Neuronal stem cell (in vitro differentiated cells): ENCODE measurements around the gene MMRN1.
A peak's percentile ranks its signal among the peaks of the same experiment; 100 is the strongest.
"Not testable (repeated sequence)": the region's sequence is repeated elsewhere in the genome, so short reads cannot be mapped to it uniquely, and the experiment has no call there.

Experiments used
- DNase-seq: peaks from one replicate; pipeline ENCODE4 v3.0.0-alpha.2; 2013; ENCODE audit warnings: low spot score
- H2AFZ ChIP-seq: one replicate; pipeline ENCODE4 v1.6.1; 2013; ENCODE audit warnings: mild to moderate bottlenecking, low read length, inconsistent platforms
- H2AK5ac ChIP-seq: 2 replicates; pipeline ENCODE4 v1.6.1; 2013; ENCODE audit warnings: low read depth, mild to moderate bottlenecking, inconsistent platforms, low read length, moderate library complexity, mixed read lengths
- H2BK120ac ChIP-seq: 2 replicates; pipeline ENCODE4 v1.6.1; 2013; ENCODE audit warnings: low read depth, mild to moderate bottlenecking, inconsistent platforms, low read length, moderate library complexity, mixed read lengths
- H2BK12ac ChIP-seq: one replicate; pipeline ENCODE4 v1.6.1; 2013; ENCODE audit warnings: low read length, inconsistent platforms
- H2BK15ac ChIP-seq: 2 replicates; pipeline ENCODE4 v1.6.1; 2013; ENCODE audit warnings: mild to moderate bottlenecking, low read length, inconsistent platforms, mixed read lengths
- H2BK5ac ChIP-seq: one replicate; pipeline ENCODE4 v1.6.1; 2013; ENCODE audit warnings: inconsistent platforms, mild to moderate bottlenecking, low read length, moderate library complexity
- H3K14ac ChIP-seq: one replicate; pipeline ENCODE4 v1.6.1; 2013; ENCODE audit warnings: low read length, inconsistent platforms
- H3K18ac ChIP-seq: 2 replicates; pipeline ENCODE4 v1.6.1; 2013; ENCODE audit warnings: low read length, inconsistent platforms
- H3K23ac ChIP-seq: 2 replicates; pipeline ENCODE4 v1.6.1; 2013; ENCODE audit warnings: low read depth, mild to moderate bottlenecking, mixed read lengths, low read length, inconsistent platforms; ENCODE audit not compliant: poor library complexity
- H3K27ac ChIP-seq: replicated peaks from 3 replicates; pipeline ENCODE4 v1.5.1; 2013; ENCODE audit warnings: low read length, inconsistent platforms
- H3K27me3 ChIP-seq, 3 experiments: 2 replicates each; pipeline ENCODE4 v1.6.1; 2013; ENCODE audit warnings: low read length in 3 of 3, mild to moderate bottlenecking in 2 of 3, inconsistent platforms in 1 of 3, low read depth in 1 of 3, mixed read lengths in 1 of 3, moderate library complexity in 1 of 3; ENCODE audit not compliant: control insufficient read depth in 3 of 3, insufficient read depth in 3 of 3
- H3K36me3 ChIP-seq, 2 donors: replicated peaks in 1 of 2; 2 replicates each; pipeline ENCODE4 v1.6.1; 2013; ENCODE audit warnings: low read length in 2 of 2; ENCODE audit not compliant: control insufficient read depth in 2 of 2, insufficient read depth in 2 of 2
- H3K4ac ChIP-seq: 2 replicates; pipeline ENCODE4 v1.6.1; 2013; ENCODE audit warnings: inconsistent platforms, mild to moderate bottlenecking, low read length, moderate library complexity
- H3K4me1 ChIP-seq, 2 donors: 1 replicate in 1 of 2; 2 replicates in 1 of 2; pipeline ENCODE4 v1.6.1; 2013; ENCODE audit warnings: low read length in 2 of 2, low read depth in 1 of 2; ENCODE audit not compliant: control insufficient read depth in 2 of 2, insufficient read depth in 1 of 2
- H3K4me2 ChIP-seq: one replicate; pipeline ENCODE4 v1.6.1; 2013; ENCODE audit warnings: mild to moderate bottlenecking, low read length, inconsistent platforms; ENCODE audit not compliant: insufficient read depth, poor library complexity, severe bottlenecking
- H3K4me3 ChIP-seq, 2 donors: 2 replicates each; pipeline ENCODE4 v1.5.1; 2013; ENCODE audit warnings: low read length in 2 of 2, mild to moderate bottlenecking in 2 of 2, inconsistent platforms in 1 of 2, moderate library complexity in 1 of 2
- H3K79me1 ChIP-seq: one replicate; pipeline ENCODE4 v1.6.1; 2013; ENCODE audit warnings: low read depth, mild to moderate bottlenecking, inconsistent platforms, low read length, moderate library complexity
- H3K9ac ChIP-seq: one replicate; pipeline ENCODE4 v1.6.1; 2013; ENCODE audit warnings: mild to moderate bottlenecking, low read depth, low read length, inconsistent platforms; ENCODE audit not compliant: poor library complexity
- H3K9me3 ChIP-seq, 2 donors: replicated peaks in 1 of 2; 2 replicates each; pipeline versions ENCODE3 to v1.6.1; 2013; ENCODE audit warnings: low read length in 2 of 2, mild to moderate bottlenecking in 2 of 2, inconsistent platforms in 1 of 2, low read depth in 1 of 2, mixed read lengths in 1 of 2, moderate library complexity in 1 of 2; ENCODE audit not compliant: control insufficient read depth in 2 of 2, insufficient read depth in 1 of 2
- H4K8ac ChIP-seq: one replicate; pipeline ENCODE4 v1.6.1; 2013; ENCODE audit warnings: low read depth, mild to moderate bottlenecking, inconsistent platforms, low read length, moderate library complexity
- H4K91ac ChIP-seq: one replicate; pipeline ENCODE4 v1.6.1; 2013; ENCODE audit warnings: low read length, low read depth, mild to moderate bottlenecking, inconsistent platforms; ENCODE audit not compliant: poor library complexity
- WGBS, 2 donors: extraction: QIAGEN DNeasy Blood & Tissue Kit; methylation state at CpG; one replicate each; pipeline ENCODE4 v1.1.7; 2013; ENCODE audit warnings: missing lambda C conversion rate in 2 of 2, mixed read lengths in 1 of 2; ENCODE audit not compliant: insufficient read length in 2 of 2, insufficient replicate concordance in 1 of 2; ENCODE audit errors: extremely low coverage in 2 of 2; 5-methylcytosine and 5-hydroxymethylcytosine counted together

The MMRN1 gene

GRCh38 chr4:89899854-89900253 lies 5.2 kb downstream of the MMRN1 start:
- H3K27me3 ChIP-seq = no peaks in the 10 kb centered on the region
- WGBS, 2 donors = no CpG with 5 or more reads among the region's 1 CpG
- no peak overlapping the region for H3K23ac ChIP-seq
- H2BK15ac ChIP-seq = no peak overlapping the region
- no peak overlapping the region for H2BK120ac ChIP-seq
- no peak overlapping the region for H3K18ac ChIP-seq
- no peak overlapping the region for H3K4me2 ChIP-seq
- no peak overlapping the region for H3K9ac ChIP-seq
- H2AK5ac ChIP-seq = no peak overlapping the region
- no peak for DNase-seq
- H3K14ac ChIP-seq = no peak overlapping the region
- no peaks in the 10 kb centered on the region for H3K79me1 ChIP-seq
- no peak overlapping the region for H4K91ac ChIP-seq
- no peak overlapping the region for H3K27ac ChIP-seq
- no peaks in the 10 kb centered on the region for H3K9me3 ChIP-seq
- H3K36me3 ChIP-seq = peaks cover 0 to 56% of the 10 kb centered on the region in 2 donors
- peaks cover 0 to 4% of the 10 kb centered on the region in 2 donors for H3K4me1 ChIP-seq
- no peak overlapping the region for H4K8ac ChIP-seq
- no peak overlapping the region for H2AFZ ChIP-seq
- no peak overlapping the region for H2BK5ac ChIP-seq
- H3K4me3 ChIP-seq = no peak overlapping the region
- no peak overlapping the region for H3K4ac ChIP-seq
- no peak overlapping the region for H2BK12ac ChIP-seq

GRCh38 chr4:89901808-89902431 lies 7.3 kb downstream of the MMRN1 start:
- not testable (repeated sequence) for H2BK120ac ChIP-seq, H3K4me1 ChIP-seq, H3K18ac ChIP-seq, H2AK5ac ChIP-seq, H3K4ac ChIP-seq, H4K91ac ChIP-seq, H2BK15ac ChIP-seq, H3K79me1 ChIP-seq, H2BK5ac ChIP-seq, H3K27ac ChIP-seq, H2AFZ ChIP-seq, H3K9me3 ChIP-seq, H2BK12ac ChIP-seq, H4K8ac ChIP-seq, H3K23ac ChIP-seq, H3K4me2 ChIP-seq, H3K14ac ChIP-seq, H3K9ac ChIP-seq, H3K27me3 ChIP-seq, H3K4me3 ChIP-seq
- WGBS, 2 donors = no CpG with 5 or more reads among the region's 7 CpGs
- peak; percentile 57 for DNase-seq
- peaks cover 0 to 35% of the 10 kb centered on the region in 2 donors for H3K36me3 ChIP-seq

- no peak overlapping the region for H3K9ac ChIP-seq
- no peak for DNase-seq
- peaks cover 0 to 10% of the 10 kb centered on the region in 2 donors for H3K9me3 ChIP-seq
- no peak overlapping the region for H3K18ac ChIP-seq
- H4K91ac ChIP-seq = no peak overlapping the region
- no peak overlapping the region for H3K4me2 ChIP-seq
- no peak overlapping the region for H3K4me3 ChIP-seq
- no peak overlapping the region for H2BK120ac ChIP-seq
- H3K27me3 ChIP-seq = no peaks in the 10 kb centered on the region
- no peak overlapping the region for H2BK12ac ChIP-seq
- no peak overlapping the region for H2BK5ac ChIP-seq
- no peak overlapping the region for H3K23ac ChIP-seq
- H4K8ac ChIP-seq = no peak overlapping the region
- no peak overlapping the region for H3K27ac ChIP-seq
- H3K79me1 ChIP-seq = no peaks in the 10 kb centered on the region
- no peak overlapping the region for H2AFZ ChIP-seq
- no CpG with 5 or more reads among the region's 3 CpGs for WGBS, 2 donors
- no peak overlapping the region for H2BK15ac ChIP-seq
- H3K14ac ChIP-seq = no peak overlapping the region
- no peak overlapping the region for H2AK5ac ChIP-seq
- peaks cover 0 to 21% of the 10 kb centered on the region in 2 donors for H3K36me3 ChIP-seq
- H3K4ac ChIP-seq = no peak overlapping the region
- peaks cover 0 to 13% of the 10 kb centered on the region in 2 donors for H3K4me1 ChIP-seq
Observed at GRCh38 chr4:89904524-89904923, 9.9 kb downstream of the MMRN1 start.

GRCh38 chr4:89906316-89906715 lies 11.7 kb downstream of the MMRN1 start:
- no peak overlapping the region for H2AK5ac ChIP-seq
- H4K91ac ChIP-seq = no peak overlapping the region
- H3K79me1 ChIP-seq = no peaks in the 10 kb centered on the region
- no peak overlapping the region for H3K9ac ChIP-seq
- H4K8ac ChIP-seq = no peak overlapping the region
- H3K18ac ChIP-seq = no peak overlapping the region
- H2BK120ac ChIP-seq = no peak overlapping the region
- H2AFZ ChIP-seq = no peak overlapping the region
- no peak overlapping the region for H3K4ac ChIP-seq
- H2BK5ac ChIP-seq = no peak overlapping the region
- no peak for DNase-seq
- no peaks in the 10 kb centered on the region for H3K27me3 ChIP-seq
- H3K9me3 ChIP-seq = peaks cover 2 to 15% of the 10 kb centered on the region in 2 donors
- peaks cover 0 to 13% of the 10 kb centered on the region in 2 donors for H3K4me1 ChIP-seq
- no peak overlapping the region for H3K4me2 ChIP-seq
- H2BK12ac ChIP-seq = no peak overlapping the region
- no peak overlapping the region for H3K14ac ChIP-seq
- no peak overlapping the region for H3K23ac ChIP-seq
- no peak overlapping the region for H3K27ac ChIP-seq
- no peak overlapping the region for H2BK15ac ChIP-seq
- peaks cover 0 to 26% of the 10 kb centered on the region in 2 donors for H3K36me3 ChIP-seq
- H3K4me3 ChIP-seq = no peak overlapping the region
